ENCODE results near the gene TPP1. TPM values are rescaled to one million over a fixed set of nuclear protein-coding genes. Genes with fewer than 3 reads are reported as not detected.

The TPP1 gene
- total and polyA plus RNA-seq, 9 donors, result 21.0 to 360 (median 58.2) TPM

GRCh38 chr11:6568191-6568918, 50.9 kb downstream of the TPP1 start:
- DNase-seq, result peak in 4 of 5 donors; percentile 44 to 66 (median 54)
- Histone ChIP-seq H3K4me1 (ENCODE audit: insufficient read depth) (peaks cover 3% of the 10 kb centered on the region), H3K4me3 (no peak overlapping the region), H3K27me3 (no peaks in the 10 kb centered on the region), H3K27ac (no peak overlapping the region), H3K9me3 (no peaks in the 10 kb centered on the region), H3K36me3 (no peaks in the 10 kb centered on the region)
- intact Hi-C loops (cut with DNase I), result no loop called here
- 43 to 50% (median 49%) methylated on average over 4 of the region's 4 CpGs for WGBS, 3 donors
- TF ChIP-seq CTCF (IDR thresholded peaks at IDR 0.05) (no peak), EP300 (IDR thresholded peaks at IDR 0.05) (no peak), POLR2A (IDR thresholded peaks at IDR 0.05) (no peak)

GRCh38 chr11:6567371-6567745, 51.9 kb downstream of the TPP1 start:
- 90 to 97% (median 96%) methylated on average over 7 of the region's 7 CpGs for WGBS, 3 donors
- TF ChIP-seq POLR2A (IDR thresholded peaks at IDR 0.05) (no peak), CTCF (IDR thresholded peaks at IDR 0.05) (no peak), EP300 (IDR thresholded peaks at IDR 0.05) (no peak)
- H3K27ac ChIP-seq, result no peak overlapping the region
- peaks cover 3% of the 10 kb centered on the region for H3K4me1 ChIP-seq (ENCODE audit: insufficient read depth)
- DNase-seq, result no peak
- no peaks in the 10 kb centered on the region for H3K27me3 ChIP-seq
- no peak overlapping the region for H3K4me3 ChIP-seq
- intact Hi-C loops (cut with DNase I), result no loop called here
- H3K36me3 ChIP-seq, result no peaks in the 10 kb centered on the region
- no peaks in the 10 kb centered on the region for H3K9me3 ChIP-seq

GRCh38 chr11:6566704-6567370, 52.4 kb downstream of the TPP1 start:
- WGBS, 3 donors, result 88 to 93% (median 90%) methylated on average over 13 of the region's 13 CpGs

More at GRCh38 chr11:6566704-6567370, 52.4 kb downstream of the TPP1 start:
- Histone ChIP-seq H3K27ac (no peak overlapping the region), H3K27me3 (no peaks in the 10 kb centered on the region), H3K4me1 (ENCODE audit: insufficient read depth) (peaks cover 3% of the 10 kb centered on the region), H3K4me3 (no peak overlapping the region), H3K9me3 (no peaks in the 10 kb centered on the region), H3K36me3 (no peaks in the 10 kb centered on the region)
- DNase-seq, result no peak
- TF ChIP-seq POLR2A (IDR thresholded peaks at IDR 0.05), result no peak
- no peak for TF ChIP-seq CTCF (IDR thresholded peaks at IDR 0.05)
- TF ChIP-seq EP300 (IDR thresholded peaks at IDR 0.05), result no peak
- intact Hi-C loops (cut with DNase I), result no loop called here
